Cardiac muscle cell (in vitro differentiated cells and primary cell): ENCODE data around the gene SPATC1L. TPM values are rescaled to one million over a fixed set of nuclear protein-coding genes. Genes with fewer than 3 reads are reported as not detected.

ENCODE experiments used
- DNase-seq, 2 donors: peaks; one replicate each; pipeline versions ENCODE4 v3.0.0 to v3.0.0-alpha.2; 2010 to 2017; ENCODE audit warnings: low read depth in 1 of 2, low spot score in 1 of 2
- H3K27ac ChIP-seq: fragments of 200-600 bp; sonication (generic); 2 replicates; pipeline ENCODE4 v1.5.1; 2016
- H3K27me3 ChIP-seq: fragments of 200-600 bp; sonication (generic); 2 replicates; pipeline ENCODE4 v1.6.0; 2016; ENCODE audit warnings: control low read depth
- H3K36me3 ChIP-seq: fragments of 200-600 bp; sonication (generic); 2 replicates; pipeline ENCODE4 v1.5.1; 2016; ENCODE audit warnings: control low read depth
- H3K4me1 ChIP-seq: fragments of 200-600 bp; sonication (generic); 2 replicates; pipeline ENCODE4 v1.8.1; 2017; ENCODE audit warnings: low read depth, mild to moderate bottlenecking, mixed run types
- H3K4me3 ChIP-seq: fragments of 200-600 bp; sonication (generic); 2 replicates; pipeline ENCODE4 v1.5.1; 2016; ENCODE audit warnings: mild to moderate bottlenecking
- H3K9me3 ChIP-seq: fragments of 200-600 bp; sonication (generic); 2 replicates; pipeline ENCODE4 v1.5.1; 2017; ENCODE audit warnings: low read depth, mild to moderate bottlenecking, control low read depth
- polyA plus RNA-seq: library from polyadenylated mRNA; unstranded; fragments of >200 nt; fragmentation: Nextera tagmentation; extraction: Ambion mirVana; gene quantifications from 2 replicates; pipeline ENCODE4 v1.2.1, GENCODE V29; 2016
- total RNA-seq: library from RNA; depleted of rRNA; stranded (reverse); fragments of >200 nt; gene quantifications from 2 replicates; pipeline ENCODE4 v1.2.3, GENCODE V29; 2016
- TF ChIP-seq, protein P1 (sequence below): IDR thresholded peaks from 2 replicates; pipeline ENCODE4 v1.5.1; 2012; ENCODE audit warnings: low read depth, mild to moderate bottlenecking, low read length

SPATC1L gene
- total and polyA plus RNA-seq, 2 experiments from 2014 or later, result 58.8 to 63.0 TPM

DNA sequence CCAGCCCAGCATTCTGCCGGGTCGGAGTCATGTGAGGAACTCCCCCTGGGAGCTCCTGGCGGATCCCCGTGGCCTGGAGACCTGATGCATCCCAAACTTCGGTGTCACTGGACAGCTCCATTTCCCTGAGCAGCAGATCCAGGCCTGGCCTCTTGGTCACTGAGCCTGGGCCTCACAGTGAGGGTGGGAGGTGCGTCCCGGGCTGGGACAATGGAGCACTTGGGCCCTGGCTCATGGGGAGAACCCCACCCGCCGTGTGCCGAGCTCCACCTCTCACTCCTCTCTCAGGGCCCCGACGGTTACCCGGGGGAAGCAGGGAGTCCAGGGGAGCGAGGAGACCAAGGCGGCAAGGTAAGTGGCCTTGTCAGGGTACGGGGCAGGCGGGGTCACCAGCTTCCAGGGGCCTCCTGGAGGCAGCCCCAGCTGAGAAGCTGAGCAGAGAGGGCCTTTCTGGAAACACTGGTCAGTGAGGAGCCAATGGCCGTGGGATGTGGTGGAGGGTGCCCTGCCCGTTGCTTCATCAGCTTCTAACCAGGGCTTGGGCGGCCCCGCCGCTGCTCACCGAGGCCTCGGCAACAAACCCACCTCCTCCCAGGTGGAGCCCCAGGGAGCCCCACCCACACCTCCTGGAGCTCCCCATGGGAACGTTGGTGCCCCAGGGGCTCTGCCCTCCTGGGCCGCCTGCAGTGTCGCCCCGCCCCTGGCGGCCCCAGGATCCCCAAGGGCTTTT is 66.5 kb downstream of the SPATC1L start:
- no peaks in the 10 kb centered on the region for H3K9me3 ChIP-seq
- no peak overlapping the region for H3K27ac ChIP-seq
- TF ChIP-seq, protein P1, sequence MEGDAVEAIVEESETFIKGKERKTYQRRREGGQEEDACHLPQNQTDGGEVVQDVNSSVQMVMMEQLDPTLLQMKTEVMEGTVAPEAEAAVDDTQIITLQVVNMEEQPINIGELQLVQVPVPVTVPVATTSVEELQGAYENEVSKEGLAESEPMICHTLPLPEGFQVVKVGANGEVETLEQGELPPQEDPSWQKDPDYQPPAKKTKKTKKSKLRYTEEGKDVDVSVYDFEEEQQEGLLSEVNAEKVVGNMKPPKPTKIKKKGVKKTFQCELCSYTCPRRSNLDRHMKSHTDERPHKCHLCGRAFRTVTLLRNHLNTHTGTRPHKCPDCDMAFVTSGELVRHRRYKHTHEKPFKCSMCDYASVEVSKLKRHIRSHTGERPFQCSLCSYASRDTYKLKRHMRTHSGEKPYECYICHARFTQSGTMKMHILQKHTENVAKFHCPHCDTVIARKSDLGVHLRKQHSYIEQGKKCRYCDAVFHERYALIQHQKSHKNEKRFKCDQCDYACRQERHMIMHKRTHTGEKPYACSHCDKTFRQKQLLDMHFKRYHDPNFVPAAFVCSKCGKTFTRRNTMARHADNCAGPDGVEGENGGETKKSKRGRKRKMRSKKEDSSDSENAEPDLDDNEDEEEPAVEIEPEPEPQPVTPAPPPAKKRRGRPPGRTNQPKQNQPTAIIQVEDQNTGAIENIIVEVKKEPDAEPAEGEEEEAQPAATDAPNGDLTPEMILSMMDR, result no peak
- no peaks in the 10 kb centered on the region for H3K27me3 ChIP-seq
- no peaks in the 10 kb centered on the region for H3K4me1 ChIP-seq
- no peak for DNase-seq
- no peak overlapping the region for H3K4me3 ChIP-seq
- peaks cover 7% of the 10 kb centered on the region for H3K36me3 ChIP-seq

DNA sequence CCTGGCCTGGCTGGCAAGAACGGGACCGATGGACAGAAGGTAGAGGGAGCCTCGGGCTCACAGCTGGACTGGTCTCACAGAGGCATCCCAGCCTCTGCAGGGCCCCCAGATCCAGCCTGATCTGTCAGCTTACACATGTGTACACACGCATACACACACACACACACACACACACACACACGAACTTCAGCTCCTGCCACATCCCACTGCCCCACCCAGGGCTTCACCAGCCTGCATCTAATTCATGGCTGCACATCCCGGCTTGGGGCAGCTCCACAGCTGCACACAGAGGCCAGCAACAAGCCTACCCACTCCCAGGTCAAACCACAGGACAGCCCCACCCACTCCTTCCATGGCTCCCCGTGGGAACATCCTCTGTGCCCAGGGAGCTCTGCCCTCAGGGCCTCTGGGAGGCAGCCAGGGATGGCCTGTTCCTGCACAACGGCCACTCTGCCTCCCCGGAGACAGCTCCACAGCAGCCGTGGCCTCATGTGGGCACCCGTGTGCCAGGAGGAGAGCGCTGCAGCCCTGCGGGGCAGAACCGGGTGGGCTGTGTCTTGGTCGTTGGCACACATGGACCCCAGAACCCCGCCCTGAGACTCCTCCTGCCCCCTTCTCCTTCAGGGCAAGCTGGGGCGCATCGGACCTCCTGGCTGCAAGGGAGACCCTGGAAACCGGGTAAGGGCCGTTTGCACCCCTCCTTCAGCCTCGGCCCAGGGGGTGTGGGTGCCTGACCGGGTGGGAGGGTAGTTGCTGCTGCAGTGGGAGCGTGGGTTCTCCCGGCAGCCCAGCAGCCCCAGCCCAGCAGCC is 67.3 kb downstream of the SPATC1L start:
- DNase-seq, result no peak

DNA sequence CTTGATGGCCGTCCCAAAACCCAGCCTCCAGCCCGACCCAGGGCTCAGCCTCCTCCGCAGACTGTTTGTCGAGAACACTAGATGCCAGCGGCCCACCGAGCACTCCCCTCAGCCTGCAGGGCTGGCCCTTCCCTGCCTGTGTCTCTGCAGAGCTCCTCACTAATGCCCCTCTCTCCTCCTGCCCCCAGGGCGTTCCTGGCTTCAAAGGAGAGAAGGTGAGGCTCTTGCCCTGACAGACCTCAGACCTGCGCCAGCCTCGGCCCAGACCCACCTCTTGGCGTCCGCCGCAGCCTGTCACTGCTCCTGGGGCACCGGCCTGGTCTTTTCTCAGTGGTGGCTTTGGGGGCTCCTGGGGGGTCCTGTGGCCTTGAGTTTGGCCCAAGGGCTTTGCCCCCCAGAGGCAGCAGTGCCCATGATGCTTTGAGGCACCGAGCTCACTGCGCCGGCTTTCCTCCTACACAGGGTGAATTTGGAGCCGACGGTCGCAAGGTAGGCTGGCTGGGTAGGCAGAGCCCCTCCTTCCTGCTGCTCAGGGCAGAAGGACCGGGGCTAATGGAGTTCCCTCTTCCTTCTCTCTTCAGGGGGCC is 68.0 kb downstream of the SPATC1L start:
- Histone ChIP-seq H3K36me3 (peaks cover 9% of the 10 kb centered on the region), H3K4me1 (no peaks in the 10 kb centered on the region), H3K27ac (no peak overlapping the region), H3K27me3 (no peaks in the 10 kb centered on the region), H3K9me3 (no peaks in the 10 kb centered on the region), H3K4me3 (no peak overlapping the region)
- TF ChIP-seq, protein P1, result no peak
- no peak for DNase-seq

More for the DNA sequence above, 67.3 kb downstream of the SPATC1L start:
- Histone ChIP-seq H3K4me3 (no peak overlapping the region), H3K9me3 (no peaks in the 10 kb centered on the region), H3K4me1 (no peaks in the 10 kb centered on the region), H3K27ac (no peak overlapping the region), H3K27me3 (no peaks in the 10 kb centered on the region), H3K36me3 (peaks cover 9% of the 10 kb centered on the region)
- TF ChIP-seq, protein P1, result no peak

DNA sequence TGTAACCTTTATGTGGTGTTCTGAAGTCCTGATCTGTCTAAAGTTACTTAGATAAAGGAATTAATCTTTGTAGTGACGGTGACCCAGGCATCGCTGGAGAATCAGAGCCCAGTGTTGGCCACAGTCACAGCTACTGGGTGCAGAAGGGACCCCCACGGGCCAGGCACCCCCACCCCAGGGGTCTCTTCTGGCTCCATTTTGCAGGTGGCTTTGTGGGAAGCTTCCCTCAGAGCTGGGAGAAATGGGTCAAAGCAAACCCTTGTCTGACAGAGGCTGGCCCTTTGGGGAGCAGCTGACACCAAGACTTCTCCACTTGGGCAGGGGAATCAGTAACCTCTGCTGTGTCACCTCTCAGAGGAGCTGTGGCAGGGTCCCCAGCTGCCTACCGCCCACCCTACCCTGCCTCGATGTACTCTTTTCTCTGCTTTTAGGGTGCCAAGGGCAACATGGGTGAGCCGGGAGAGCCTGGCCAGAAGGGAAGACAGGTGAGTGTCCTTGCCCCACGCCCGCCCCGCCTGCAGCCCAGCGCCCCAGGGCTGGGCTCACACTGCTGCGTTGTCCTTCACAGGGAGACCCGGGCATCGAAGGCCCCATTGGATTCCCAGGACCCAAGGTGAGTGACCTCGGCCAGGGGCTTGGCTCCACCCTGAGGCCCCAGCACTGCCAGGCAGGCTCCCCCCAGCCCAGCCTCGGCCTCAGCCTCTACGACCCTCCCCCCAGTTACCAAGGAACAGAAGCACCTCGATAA is 68.6 kb downstream of the SPATC1L start:
- H3K9me3 ChIP-seq, result no peaks in the 10 kb centered on the region
- no peak for DNase-seq

More for the DNA sequence above, 68.6 kb downstream of the SPATC1L start:
- peaks cover 9% of the 10 kb centered on the region for H3K36me3 ChIP-seq
- no peaks in the 10 kb centered on the region for H3K27me3 ChIP-seq
- no peak overlapping the region for H3K4me3 ChIP-seq
- no peak overlapping the region for H3K27ac ChIP-seq
- TF ChIP-seq, protein P1, result no peak
- H3K4me1 ChIP-seq, result no peaks in the 10 kb centered on the region
